HepG2 (cell line): Measurements from ENCODE around the gene VARS1. TPM values are rescaled to one million over a fixed set of nuclear protein-coding genes. Genes with fewer than 3 reads are reported as not detected.

Experiments used
- ATAC-seq: fragments of 200-7000 bp; cut with Tn5 transposase; 3 replicates; pipeline ENCODE4 v1.9.1; 2020; ENCODE audit warnings: mild to moderate bottlenecking, moderate library complexity
- BruUV-seq: library from RNA; stranded (reverse); fragments of 400-500 nt; replicated peaks from 2 replicates; lab custom pipeline; 2021; lab: Mats Ljungman, UMichigan
- CTCF ChIA-PET: fragments of 300-600 bp; formaldehyde crosslinking; extraction: SDS; loops from one replicate; lab custom pipeline; 2021; ENCODE audit warnings: low total read pairs, inconsistent platforms, low intra/inter-chr PET ratio; lab: Yijun Ruan, JAX
- POLR2A ChIA-PET: fragments of 350-600 bp; sonication (Branson Sonifier 250); formaldehyde crosslinking; loops from one replicate; lab custom pipeline; 2020; ENCODE audit warnings: antibody characterized with exemption, inconsistent platforms; lab: Yijun Ruan, JAX
- DNase-seq: peaks from one replicate; pipeline ENCODE4 v3.0.0-alpha.2; 2015; ENCODE audit warnings: low spot score
- FAIRE-seq: peaks from 3 replicates; lab custom pipeline; 2011; peaks lifted over from hg19 to GRCh38; lab: Jason Lieb, UNC
- H2AFZ ChIP-seq: one replicate; pipeline ENCODE4 v1.6.1; 2011; ENCODE audit warnings: low read length, inconsistent platforms
- H3K27ac ChIP-seq: fragments of 300-600 bp; 3 replicates; pipeline ENCODE4 v1.8.0; 2011; ENCODE audit warnings: mixed run types, mild to moderate bottlenecking, mixed read lengths, low read length, inconsistent platforms; ENCODE audit not compliant: insufficient read depth; ENCODE audit errors: extremely low read length
- H3K27me3 ChIP-seq, 2 experiments: fragments of 200-600 bp in 1 of 2; 2 replicates in 1 of 2; 3 replicates in 1 of 2; pipeline versions ENCODE4 v1.6.0 to v1.8.0; 2011; ENCODE audit warnings: low read length in 2 of 2, mild to moderate bottlenecking in 2 of 2, moderate library complexity in 2 of 2, inconsistent platforms in 1 of 2; ENCODE audit not compliant: insufficient read depth in 2 of 2, control insufficient read depth in 1 of 2
- H3K36me3 ChIP-seq, 2 experiments: fragments of 200-600 bp in 1 of 2; replicated peaks in 1 of 2; 2 replicates in 1 of 2; 3 replicates in 1 of 2; pipeline versions ENCODE4 v1.5.1 to v1.8.0; 2011; ENCODE audit warnings: low read length in 2 of 2, inconsistent platforms in 1 of 2; ENCODE audit not compliant: insufficient read depth in 2 of 2, control insufficient read depth in 1 of 2
- H3K4me1 ChIP-seq: 2 replicates; pipeline ENCODE4 v1.5.1; 2012; ENCODE audit warnings: low read length, inconsistent platforms; ENCODE audit not compliant: insufficient read depth
- H3K4me2 ChIP-seq: 2 replicates; pipeline ENCODE4 v1.6.0; 2011; ENCODE audit warnings: low read depth, low read length, inconsistent platforms
- H3K4me3 ChIP-seq, 3 experiments: fragments of 200-600 bp in 1 of 3; sonication (generic), shearing (Covaris generic) in 1 of 3; replicated peaks in 1 of 3; 2 replicates each; pipeline ENCODE4 v1.5.1; 2011 to 2016; ENCODE audit warnings: low read length in 3 of 3, inconsistent platforms in 2 of 3, low read depth in 2 of 3, mild to moderate bottlenecking in 2 of 3, control low read depth in 1 of 3, mixed read lengths in 1 of 3; ENCODE audit not compliant: insufficient read depth in 1 of 3
- H3K79me2 ChIP-seq: one replicate; pipeline ENCODE4 v1.6.1; 2011; ENCODE audit warnings: low read length, inconsistent platforms; ENCODE audit not compliant: insufficient read depth
- H3K9ac ChIP-seq: 2 replicates; pipeline ENCODE4 v1.6.0; 2011; ENCODE audit warnings: mild to moderate bottlenecking, low read depth, low read length, inconsistent platforms; ENCODE audit not compliant: insufficient read depth
- H3K9me3 ChIP-seq: 2 replicates; pipeline ENCODE4 v1.5.1; 2012; ENCODE audit warnings: mild to moderate bottlenecking, low read length
- H4K20me1 ChIP-seq: 2 replicates; pipeline ENCODE4 v1.6.0; 2011; ENCODE audit warnings: inconsistent platforms, mild to moderate bottlenecking, low read length, moderate library complexity; ENCODE audit not compliant: insufficient read depth
- GFI1 ChIP-seq: sonication (generic); formaldehyde crosslinking; IDR thresholded peaks from 2 replicates; pipeline ENCODE4 v1.5.0; 2020; ENCODE audit warnings: missing genetic modification reagents, mild to moderate bottlenecking, borderline replicate concordance
- KAT2B ChIP-seq: fragments of 150-350 bp; IDR thresholded peaks from 2 replicates; pipeline ENCODE4 v1.6.1; 2014; ENCODE audit warnings: low read depth, low read length, borderline replicate concordance
- RFX1 ChIP-seq: fragments of 450-650 bp; IDR thresholded peaks from 2 replicates; pipeline ENCODE4 v1.6.1; 2017
- WGBS: methylation state at CpG from one replicate; pipeline ENCODE4 v1.1.6; 2017; ENCODE audit warnings: low lambda C conversion rate; 5-methylcytosine and 5-hydroxymethylcytosine counted together
- in situ Hi-C: cut with HindIII; loops from 2 replicates; pipeline ENCODE4 v1.10.0; 2017; ENCODE audit warnings: low pct_unique_long_range_greater_than_20kb; ENCODE audit not compliant: extremely low pct_ligation_motif_present
- intact Hi-C: fragments of 100-400 bp; cut with micrococcal nuclease; formaldehyde crosslinking; loops from one replicate; pipeline ENCODE4 v1.10.0; 2022; ENCODE audit not compliant: unreplicated experiment
- polyA plus RNA-seq, 8 experiments: library from polyadenylated mRNA; depleted of rRNA in 3 of 8; stranded (reverse) in 7 of 8; unstranded in 1 of 8; fragments of >200 nt; fragmentation: Illumina TruSeq in 4 of 8; extraction: Trizol in 4 of 8; gene quantifications; 2 replicates each; pipeline versions ENCODE4 v1.2.1 to v1.2.3, GENCODE V29; 2011 to 2016; ENCODE audit warnings: low read depth in 4 of 8, missing spikeins in 1 of 8, mixed read lengths in 1 of 8; ENCODE audit not compliant: insufficient read depth in 1 of 8
- total RNA-seq, 5 experiments: library from RNA; depleted of rRNA; stranded (reverse); fragments of >200 nt; fragmentation: Illumina TruSeq; extraction: Trizol; gene quantifications; 2 replicates each; pipeline ENCODE4 v1.2.3, GENCODE V29; 2016; ENCODE audit warnings: low read depth in 1 of 5
- TF ChIP-seq, protein P1 (sequence below): sonication (generic); formaldehyde crosslinking; conservative IDR thresholded peaks from 2 replicates; pipeline ENCODE4 v1.4.0; 2020; ENCODE audit warnings: mild to moderate bottlenecking, missing genetic modification reagents, moderate library complexity
- TF ChIP-seq, protein P2 (sequence below): sonication (generic); formaldehyde crosslinking; IDR thresholded peaks from 2 replicates; pipeline ENCODE4 v1.4.0; 2020; ENCODE audit warnings: missing genetic modification reagents
- TF ChIP-seq, protein P3 (sequence below): sonication (generic); formaldehyde crosslinking; IDR thresholded peaks from 2 replicates; pipeline ENCODE4 v1.5.0; 2020; ENCODE audit warnings: missing genetic modification reagents, mild to moderate bottlenecking, borderline replicate concordance

Gene VARS1
- total and polyA plus RNA-seq, 2 of the 13 experiments (the other 11 are each of a cell fraction or from before 2014, with no cell fraction given) = 14.7 to 56.1 TPM

DNA sequence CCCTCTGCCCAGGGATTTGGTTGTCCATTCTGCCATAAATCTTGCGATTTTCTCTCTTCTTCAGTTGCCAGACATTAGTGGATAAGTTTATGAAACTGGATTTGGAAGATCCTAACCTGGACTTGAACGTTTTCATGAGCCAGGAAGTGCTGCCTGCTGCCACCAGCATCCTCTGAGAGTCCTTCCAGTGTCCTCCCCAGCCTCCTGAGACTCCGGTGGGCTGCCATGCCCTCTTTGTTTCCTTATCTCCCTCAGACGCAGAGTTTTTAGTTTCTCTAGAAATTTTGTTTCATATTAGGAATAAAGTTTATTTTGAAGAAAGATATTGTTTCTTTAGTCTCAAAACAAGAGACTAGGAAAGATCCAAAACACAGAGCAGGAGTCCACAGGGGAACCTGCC lies 33.2 kb downstream of the VARS1 start, which contains the start of gene SAPCD1:
TSS of gene SAPCD1 (plus strand) at position 301 of the 400 bp plus-strand sequence. CDS start 399 bp downstream, outside the sequence.
- FAIRE-seq (no peak), DNase-seq (no peak), ATAC-seq (no peak)
- in situ Hi-C loops (no loop called here), intact Hi-C loops (no loop called here)
- H4K20me1 ChIP-seq = no peaks in the 10 kb centered on the region
- H3K4me2 ChIP-seq = no peak within 1 kb of the TSS
- no peaks in the 10 kb centered on the region for H3K79me2 ChIP-seq
- H3K9ac ChIP-seq = no peak within 1 kb of the TSS
- no peak within 1 kb of the TSS for H3K4me3 ChIP-seq
- BruUV-seq = no TSS peak
- H3K27ac ChIP-seq = no peak within 1 kb of the TSS
- ChIA-PET CTCF (no interaction called here), POLR2A (interaction anchor here (1.0 to 11.5 kb wide), 3 partner anchors 24 to 25 kb away, joined by 3 to 96 read pairs (median 10); partner anchors contain the start of genes CLIC1 and MSH5)
- peaks cover 0 to 2% of the 10 kb centered on the region in 2 experiments; a peak in 3 of 5 replicates for H3K36me3 ChIP-seq
- no peaks in the 10 kb centered on the region for H3K27me3 ChIP-seq
- 77% methylated on average over 4 of the region's 4 CpGs for WGBS
- no peaks in the 10 kb centered on the region for H3K9me3 ChIP-seq
- H3K4me1 ChIP-seq = peaks cover 45% of the 10 kb centered on the region
- TF ChIP-seq GFI1 (CRISPR knock-in tag) (no peak), RFX1 (no peak), KAT2B (no peak)
- TF ChIP-seq, protein P1, sequence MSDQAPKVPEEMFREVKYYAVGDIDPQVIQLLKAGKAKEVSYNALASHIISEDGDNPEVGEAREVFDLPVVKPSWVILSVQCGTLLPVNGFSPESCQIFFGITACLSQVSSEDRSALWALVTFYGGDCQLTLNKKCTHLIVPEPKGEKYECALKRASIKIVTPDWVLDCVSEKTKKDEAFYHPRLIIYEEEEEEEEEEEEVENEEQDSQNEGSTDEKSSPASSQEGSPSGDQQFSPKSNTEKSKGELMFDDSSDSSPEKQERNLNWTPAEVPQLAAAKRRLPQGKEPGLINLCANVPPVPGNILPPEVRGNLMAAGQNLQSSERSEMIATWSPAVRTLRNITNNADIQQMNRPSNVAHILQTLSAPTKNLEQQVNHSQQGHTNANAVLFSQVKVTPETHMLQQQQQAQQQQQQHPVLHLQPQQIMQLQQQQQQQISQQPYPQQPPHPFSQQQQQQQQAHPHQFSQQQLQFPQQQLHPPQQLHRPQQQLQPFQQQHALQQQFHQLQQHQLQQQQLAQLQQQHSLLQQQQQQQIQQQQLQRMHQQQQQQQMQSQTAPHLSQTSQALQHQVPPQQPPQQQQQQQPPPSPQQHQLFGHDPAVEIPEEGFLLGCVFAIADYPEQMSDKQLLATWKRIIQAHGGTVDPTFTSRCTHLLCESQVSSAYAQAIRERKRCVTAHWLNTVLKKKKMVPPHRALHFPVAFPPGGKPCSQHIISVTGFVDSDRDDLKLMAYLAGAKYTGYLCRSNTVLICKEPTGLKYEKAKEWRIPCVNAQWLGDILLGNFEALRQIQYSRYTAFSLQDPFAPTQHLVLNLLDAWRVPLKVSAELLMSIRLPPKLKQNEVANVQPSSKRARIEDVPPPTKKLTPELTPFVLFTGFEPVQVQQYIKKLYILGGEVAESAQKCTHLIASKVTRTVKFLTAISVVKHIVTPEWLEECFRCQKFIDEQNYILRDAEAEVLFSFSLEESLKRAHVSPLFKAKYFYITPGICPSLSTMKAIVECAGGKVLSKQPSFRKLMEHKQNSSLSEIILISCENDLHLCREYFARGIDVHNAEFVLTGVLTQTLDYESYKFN (CRISPR knock-in tag) = no peak
- TF ChIP-seq, protein P2, sequence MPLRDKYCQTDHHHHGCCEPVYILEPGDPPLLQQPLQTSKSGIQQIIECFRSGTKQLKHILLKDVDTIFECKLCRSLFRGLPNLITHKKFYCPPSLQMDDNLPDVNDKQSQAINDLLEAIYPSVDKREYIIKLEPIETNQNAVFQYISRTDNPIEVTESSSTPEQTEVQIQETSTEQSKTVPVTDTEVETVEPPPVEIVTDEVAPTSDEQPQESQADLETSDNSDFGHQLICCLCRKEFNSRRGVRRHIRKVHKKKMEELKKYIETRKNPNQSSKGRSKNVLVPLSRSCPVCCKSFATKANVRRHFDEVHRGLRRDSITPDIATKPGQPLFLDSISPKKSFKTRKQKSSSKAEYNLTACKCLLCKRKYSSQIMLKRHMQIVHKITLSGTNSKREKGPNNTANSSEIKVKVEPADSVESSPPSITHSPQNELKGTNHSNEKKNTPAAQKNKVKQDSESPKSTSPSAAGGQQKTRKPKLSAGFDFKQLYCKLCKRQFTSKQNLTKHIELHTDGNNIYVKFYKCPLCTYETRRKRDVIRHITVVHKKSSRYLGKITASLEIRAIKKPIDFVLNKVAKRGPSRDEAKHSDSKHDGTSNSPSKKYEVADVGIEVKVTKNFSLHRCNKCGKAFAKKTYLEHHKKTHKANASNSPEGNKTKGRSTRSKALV (CRISPR knock-in tag) = no peak
- TF ChIP-seq, protein P3, sequence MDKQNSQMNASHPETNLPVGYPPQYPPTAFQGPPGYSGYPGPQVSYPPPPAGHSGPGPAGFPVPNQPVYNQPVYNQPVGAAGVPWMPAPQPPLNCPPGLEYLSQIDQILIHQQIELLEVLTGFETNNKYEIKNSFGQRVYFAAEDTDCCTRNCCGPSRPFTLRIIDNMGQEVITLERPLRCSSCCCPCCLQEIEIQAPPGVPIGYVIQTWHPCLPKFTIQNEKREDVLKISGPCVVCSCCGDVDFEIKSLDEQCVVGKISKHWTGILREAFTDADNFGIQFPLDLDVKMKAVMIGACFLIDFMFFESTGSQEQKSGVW (CRISPR knock-in tag) = no peak
- H2AFZ ChIP-seq = no peak within 1 kb of the TSS
